ENCODE results near the gene NAV2.

DNA sequence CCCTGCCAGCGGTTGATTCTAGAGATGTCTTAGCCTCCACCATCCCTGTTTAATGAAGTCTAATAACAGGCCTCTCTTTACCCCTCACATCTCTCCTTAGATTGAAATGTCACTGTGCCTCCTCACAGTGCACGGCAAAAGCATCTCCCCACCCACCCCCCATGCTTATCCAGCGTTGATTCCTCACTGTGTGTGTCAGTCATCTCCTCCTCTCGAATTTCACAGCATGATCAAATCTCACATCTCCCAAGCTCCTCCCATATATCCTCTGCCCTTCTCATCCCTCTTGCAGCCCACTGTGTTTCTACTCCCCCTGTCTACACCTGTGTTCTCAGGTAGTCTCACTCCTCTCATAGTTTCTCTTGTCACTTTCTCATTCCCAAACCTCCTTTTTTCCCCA lies 363.0 kb downstream of the NAV2 start:
- TF ChIP-seq, protein P1, sequence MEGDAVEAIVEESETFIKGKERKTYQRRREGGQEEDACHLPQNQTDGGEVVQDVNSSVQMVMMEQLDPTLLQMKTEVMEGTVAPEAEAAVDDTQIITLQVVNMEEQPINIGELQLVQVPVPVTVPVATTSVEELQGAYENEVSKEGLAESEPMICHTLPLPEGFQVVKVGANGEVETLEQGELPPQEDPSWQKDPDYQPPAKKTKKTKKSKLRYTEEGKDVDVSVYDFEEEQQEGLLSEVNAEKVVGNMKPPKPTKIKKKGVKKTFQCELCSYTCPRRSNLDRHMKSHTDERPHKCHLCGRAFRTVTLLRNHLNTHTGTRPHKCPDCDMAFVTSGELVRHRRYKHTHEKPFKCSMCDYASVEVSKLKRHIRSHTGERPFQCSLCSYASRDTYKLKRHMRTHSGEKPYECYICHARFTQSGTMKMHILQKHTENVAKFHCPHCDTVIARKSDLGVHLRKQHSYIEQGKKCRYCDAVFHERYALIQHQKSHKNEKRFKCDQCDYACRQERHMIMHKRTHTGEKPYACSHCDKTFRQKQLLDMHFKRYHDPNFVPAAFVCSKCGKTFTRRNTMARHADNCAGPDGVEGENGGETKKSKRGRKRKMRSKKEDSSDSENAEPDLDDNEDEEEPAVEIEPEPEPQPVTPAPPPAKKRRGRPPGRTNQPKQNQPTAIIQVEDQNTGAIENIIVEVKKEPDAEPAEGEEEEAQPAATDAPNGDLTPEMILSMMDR (conservative IDR thresholded peaks at IDR 0.05 in 1 of 2, IDR thresholded peaks at IDR 0.05 in 1 of 2; ENCODE audit: low read depth in 1 of 2, low read length in 2 of 2), result no peak
- no peak for TF ChIP-seq EZH2 (IDR thresholded peaks at IDR 0.05; ENCODE audit: low read length, missing control alignments)
